Fibroblast of lung (primary cell): ENCODE data around the gene MYO9A.

ENCODE experiments used
- EZH2 ChIP-seq: IDR thresholded peaks from 2 replicates; pipeline ENCODE4 v1.5.1; 2012; ENCODE audit warnings: low read length, control low read depth, mild to moderate bottlenecking; ENCODE audit errors: missing control alignments
- TF ChIP-seq, protein P1 (sequence below), 2 donors: IDR thresholded peaks in 1 of 2; conservative IDR thresholded peaks in 1 of 2; 1 replicate in 1 of 2; 2 replicates in 1 of 2; pipeline ENCODE4 v1.5.1; 2011 to 2012; ENCODE audit warnings: low read length in 2 of 2, control low read depth in 1 of 2, inconsistent platforms in 1 of 2, low read depth in 1 of 2, mild to moderate bottlenecking in 1 of 2

DNA sequence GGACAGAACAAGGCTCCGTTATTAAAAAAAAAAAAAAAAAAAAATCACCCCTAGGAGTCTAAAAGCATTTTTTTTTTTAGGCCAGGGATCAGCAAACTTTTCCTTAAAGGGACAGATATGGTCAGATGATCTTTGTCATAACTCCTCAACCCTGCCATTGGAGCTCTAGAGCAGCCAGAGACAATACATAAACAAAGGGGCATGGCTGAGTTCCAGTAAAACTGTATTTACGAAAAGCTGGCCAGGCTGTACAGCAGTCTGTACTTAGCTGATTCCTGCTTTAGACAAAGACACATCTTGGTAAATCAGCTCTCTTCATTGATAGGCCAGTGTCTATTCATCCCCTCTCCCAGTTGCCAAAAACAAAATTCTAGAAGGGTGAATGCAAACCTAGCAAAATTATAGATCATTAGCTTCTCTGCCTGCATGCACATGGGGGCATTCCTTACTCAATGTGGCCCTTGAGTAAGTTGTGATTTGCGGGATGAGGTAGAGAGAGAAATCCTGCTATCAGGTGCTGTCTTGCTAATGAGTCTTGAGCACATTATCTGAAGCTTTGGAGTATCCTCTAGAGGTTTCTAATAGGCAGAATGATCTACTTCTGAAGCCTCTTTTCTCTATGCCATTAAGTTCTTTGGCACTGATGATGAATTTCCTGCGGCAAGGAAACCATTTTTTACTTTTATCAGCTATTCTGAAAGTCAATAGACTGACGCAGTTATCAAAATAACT lies 35.5 kb upstream of the MYO9A start:
- TF ChIP-seq, protein P1, sequence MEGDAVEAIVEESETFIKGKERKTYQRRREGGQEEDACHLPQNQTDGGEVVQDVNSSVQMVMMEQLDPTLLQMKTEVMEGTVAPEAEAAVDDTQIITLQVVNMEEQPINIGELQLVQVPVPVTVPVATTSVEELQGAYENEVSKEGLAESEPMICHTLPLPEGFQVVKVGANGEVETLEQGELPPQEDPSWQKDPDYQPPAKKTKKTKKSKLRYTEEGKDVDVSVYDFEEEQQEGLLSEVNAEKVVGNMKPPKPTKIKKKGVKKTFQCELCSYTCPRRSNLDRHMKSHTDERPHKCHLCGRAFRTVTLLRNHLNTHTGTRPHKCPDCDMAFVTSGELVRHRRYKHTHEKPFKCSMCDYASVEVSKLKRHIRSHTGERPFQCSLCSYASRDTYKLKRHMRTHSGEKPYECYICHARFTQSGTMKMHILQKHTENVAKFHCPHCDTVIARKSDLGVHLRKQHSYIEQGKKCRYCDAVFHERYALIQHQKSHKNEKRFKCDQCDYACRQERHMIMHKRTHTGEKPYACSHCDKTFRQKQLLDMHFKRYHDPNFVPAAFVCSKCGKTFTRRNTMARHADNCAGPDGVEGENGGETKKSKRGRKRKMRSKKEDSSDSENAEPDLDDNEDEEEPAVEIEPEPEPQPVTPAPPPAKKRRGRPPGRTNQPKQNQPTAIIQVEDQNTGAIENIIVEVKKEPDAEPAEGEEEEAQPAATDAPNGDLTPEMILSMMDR (conservative IDR thresholded peaks at IDR 0.05 in 1 of 2, IDR thresholded peaks at IDR 0.05 in 1 of 2; ENCODE audit: low read depth in 1 of 2, low read length in 2 of 2) = no peak
- no peak for TF ChIP-seq EZH2
